DMS53 (cell line): ENCODE results near the gene STAB2.

ENCODE experiments used
- DNase-seq: peaks from one replicate; lab custom pipeline; 2025; lab: John Stamatoyannopoulos, UW

The STAB2 gene

GRCh38 chr12:103588680-103589079, 1.6 kb downstream of the STAB2 start:
- no peak for DNase-seq

GRCh38 chr12:103589517-103589916, 2.4 kb downstream of the STAB2 start:
- DNase-seq = no peak

DNA sequence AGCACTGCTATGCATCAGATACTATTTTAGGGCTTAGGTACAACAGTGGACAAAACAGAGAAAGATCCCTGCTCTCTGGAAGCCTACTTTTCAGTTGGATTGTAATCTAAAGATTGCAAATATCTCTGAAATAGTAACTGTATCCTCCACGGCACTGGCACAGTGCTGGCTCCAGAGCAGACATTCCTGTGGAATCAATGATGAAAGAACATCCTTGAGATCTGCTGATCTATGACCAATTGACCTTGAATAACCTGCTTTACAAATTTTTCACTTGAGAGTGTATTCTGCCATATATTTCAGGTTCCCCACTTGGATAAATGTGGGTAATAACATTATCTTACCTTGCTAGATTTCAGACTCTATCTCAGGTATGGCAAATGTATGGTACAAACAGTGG, 3.2 kb downstream of the STAB2 start:
- no peak for DNase-seq

GRCh38 chr12:103596981-103597380, 9.9 kb downstream of the STAB2 start:
- no peak for DNase-seq

DNA sequence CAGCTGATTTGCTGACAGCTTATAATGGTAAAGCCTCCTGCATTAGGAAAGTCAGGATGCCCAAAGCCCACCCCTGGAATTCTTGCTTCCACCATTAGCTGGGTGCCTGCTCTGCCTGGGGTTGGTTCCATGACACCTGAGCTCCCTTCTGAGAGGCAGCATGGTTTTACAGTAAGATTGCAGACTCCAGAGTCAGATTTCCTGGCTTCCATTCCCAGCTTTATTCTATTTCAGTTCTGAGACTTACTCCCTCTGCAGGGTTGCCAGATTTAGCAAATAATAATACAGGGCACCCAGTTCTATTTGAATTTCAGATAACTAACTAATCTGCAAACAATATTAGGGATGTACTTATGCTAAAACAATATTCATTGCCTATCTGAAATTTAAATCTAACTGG, 12.2 kb downstream of the STAB2 start:
- DNase-seq = no peak

- DNase-seq = no peak
Observed at GRCh38 chr12:103600967-103601728, 14.1 kb downstream of the STAB2 start.

- DNase-seq = no peak
Observed at GRCh38 chr12:103620395-103620794, 33.3 kb downstream of the STAB2 start.

- no peak for DNase-seq
Observed at GRCh38 chr12:103623716-103624115, 36.6 kb downstream of the STAB2 start.

- DNase-seq = peak; percentile 98
Observed at GRCh38 chr12:103626498-103626897, 39.4 kb downstream of the STAB2 start.

DNA sequence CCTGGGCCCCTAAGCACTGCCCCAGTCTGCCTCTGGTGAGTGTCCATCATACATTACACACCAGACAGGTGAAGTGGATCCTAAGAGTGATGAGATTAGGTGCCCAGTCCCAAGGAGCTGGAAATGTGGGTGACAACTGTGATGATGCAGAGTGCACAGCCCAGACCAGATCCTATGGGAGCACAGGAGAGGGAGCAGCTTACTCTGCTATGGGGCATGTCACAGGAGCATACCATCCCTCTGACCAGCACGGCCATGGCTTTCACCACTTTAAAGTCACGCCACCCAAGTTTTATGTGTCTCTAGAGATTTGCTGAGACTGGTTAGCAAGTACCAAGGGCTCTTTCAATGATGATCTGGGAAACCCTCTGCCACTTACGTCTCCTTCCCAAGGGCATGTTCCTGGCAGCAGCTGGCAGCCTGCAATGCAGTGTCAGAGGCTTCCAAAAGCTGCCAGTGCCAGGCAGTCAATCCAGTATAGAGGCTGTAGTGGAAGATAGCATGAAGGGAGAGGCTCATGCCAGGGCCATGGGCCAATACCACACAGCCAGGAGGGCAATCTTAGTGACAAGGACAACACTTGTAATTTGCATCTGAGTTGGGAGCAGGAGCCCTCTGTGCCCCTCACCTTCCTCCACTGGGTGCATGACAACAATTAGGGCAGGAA, 40.2 kb downstream of the STAB2 start:
- DNase-seq = no peak

GRCh38 chr12:103632554-103633216, 45.6 kb downstream of the STAB2 start:
- peak; percentile 92 for DNase-seq

- DNase-seq = no peak
Observed at GRCh38 chr12:103634732-103635131, 47.7 kb downstream of the STAB2 start.

DNA sequence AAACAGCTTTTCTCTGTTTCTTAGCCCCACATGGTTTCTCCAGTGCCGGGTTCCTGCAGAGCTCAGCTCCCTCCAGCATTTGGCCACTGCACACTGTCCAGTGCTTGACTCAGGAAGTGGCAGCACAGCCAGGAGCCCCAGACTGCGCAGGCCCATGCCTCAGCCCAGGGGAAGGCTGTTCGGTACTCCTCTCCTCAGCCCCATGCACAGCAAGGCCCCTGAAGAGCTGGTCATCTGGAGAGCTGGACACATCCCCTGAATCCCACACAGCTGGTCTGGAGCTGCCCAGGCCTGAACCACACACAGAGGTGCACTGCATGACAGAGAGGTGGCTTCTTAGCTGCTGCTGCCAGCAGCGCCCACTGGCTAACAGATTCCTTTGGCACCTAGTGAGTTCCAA, 48.3 kb downstream of the STAB2 start:
- DNase-seq = no peak

GRCh38 chr12:103637021-103637420, 49.9 kb downstream of the STAB2 start:
- no peak for DNase-seq

DNA sequence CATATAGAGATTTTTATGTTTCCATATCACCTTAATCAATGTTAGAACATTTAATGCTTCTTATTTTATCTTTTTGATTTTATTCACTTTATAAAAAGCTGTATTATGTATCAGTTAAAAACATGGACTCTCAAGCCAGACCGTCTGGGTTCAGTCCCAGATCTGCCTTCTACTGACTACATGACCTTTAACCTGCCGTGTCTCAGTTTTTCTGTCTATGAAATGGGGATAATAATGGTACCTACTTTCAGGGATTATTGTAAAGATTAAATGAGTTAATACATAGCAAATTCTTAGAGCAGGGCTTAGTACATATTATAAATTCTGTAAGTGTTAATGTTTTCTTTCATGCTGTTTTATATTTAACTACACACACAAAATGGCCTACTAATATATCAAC, 50.4 kb downstream of the STAB2 start:
- no peak for DNase-seq

DNA sequence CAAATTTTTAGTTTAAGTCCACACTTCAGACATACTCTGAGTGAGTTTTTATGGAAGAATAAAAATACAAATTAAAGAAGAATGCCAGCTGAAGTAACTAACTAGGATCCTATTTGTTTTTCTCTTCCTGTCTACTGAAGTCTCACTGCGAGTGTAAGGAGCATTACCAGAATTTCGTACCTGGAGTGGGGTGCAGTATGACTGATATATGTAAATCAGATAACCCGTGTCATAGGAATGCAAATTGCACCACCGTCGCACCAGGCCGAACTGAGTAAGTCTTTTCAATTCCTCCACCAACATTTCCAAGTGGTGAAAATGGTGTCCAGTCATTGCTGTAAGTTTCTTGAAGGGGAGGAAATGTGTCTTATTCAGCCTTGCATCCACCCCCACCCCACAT, 52.9 kb downstream of the STAB2 start:
- DNase-seq = no peak

DNA sequence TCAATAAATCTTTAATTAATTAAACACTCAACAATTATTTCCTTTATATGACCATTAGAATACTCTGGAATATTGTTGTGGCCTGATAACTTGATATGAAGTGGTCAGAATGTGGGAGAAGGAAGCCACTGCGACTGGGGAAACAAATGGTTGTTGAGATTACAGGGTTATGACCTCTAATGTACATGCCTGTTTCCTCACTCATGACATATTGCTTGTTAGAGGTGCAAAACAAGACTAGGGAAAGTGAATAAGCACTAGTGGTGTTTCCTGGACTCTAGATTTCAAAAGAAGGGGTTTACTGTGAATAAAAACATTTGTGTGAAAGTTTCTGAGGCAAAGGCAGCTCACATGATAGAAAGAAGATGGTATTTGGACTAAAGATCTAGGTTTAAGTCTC, 53.3 kb downstream of the STAB2 start:
- DNase-seq = no peak

- no peak for DNase-seq
Observed at GRCh38 chr12:103640831-103641230, 53.8 kb downstream of the STAB2 start.

DNA sequence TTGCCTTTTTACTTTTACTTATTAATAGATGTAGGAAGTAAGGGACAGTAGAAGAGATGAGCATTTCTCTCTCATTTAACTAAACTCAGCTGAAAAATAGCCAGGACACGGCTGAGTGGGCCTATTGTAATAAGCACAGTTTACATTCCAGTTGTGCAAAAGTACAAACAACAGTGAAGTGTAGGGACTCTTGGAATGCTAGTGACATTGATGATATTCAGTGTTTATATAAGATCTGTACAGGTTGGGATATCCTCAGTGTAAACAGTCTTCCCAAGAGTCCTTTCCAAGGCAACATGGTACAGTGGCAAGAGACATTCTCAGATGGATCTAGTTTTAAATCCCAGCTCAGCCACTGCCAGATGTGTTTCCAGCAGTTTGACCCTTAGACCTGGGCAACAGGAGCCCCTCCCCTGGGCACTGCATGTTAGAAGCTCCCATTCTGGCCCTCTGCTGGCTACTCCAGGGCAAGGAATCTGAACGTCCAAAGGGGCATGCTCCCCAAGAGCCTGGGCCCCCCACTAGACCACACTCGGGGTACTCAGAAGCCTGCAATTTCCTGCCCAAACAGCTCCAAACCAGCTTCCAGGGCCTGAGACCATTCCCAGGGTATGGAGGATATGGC, 55.3 kb downstream of the STAB2 start:
- DNase-seq = peak; percentile 49

- DNase-seq = no peak
Observed at GRCh38 chr12:103645202-103645601, 58.1 kb downstream of the STAB2 start.

DNA sequence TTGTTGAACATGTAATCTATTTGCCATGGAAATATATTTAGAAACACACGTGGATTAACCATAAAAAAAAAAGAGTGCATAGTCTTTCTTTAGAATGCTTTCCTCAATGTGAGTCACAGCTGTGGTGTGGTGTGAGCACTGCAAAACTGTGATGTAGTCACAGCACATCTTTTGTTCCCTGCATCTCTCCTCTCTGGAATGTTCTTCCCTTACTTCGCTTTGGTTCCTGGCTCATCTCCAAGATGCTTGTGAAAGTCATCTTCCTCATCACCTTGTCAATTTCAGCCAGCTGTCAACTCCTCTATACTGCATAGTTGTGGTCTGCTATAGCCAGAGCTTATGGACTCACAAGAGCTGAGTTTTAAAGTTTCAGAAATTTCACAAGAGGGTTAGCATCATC, 60.2 kb downstream of the STAB2 start:
- DNase-seq = no peak

- peak; percentile 48 for DNase-seq
Observed at GRCh38 chr12:103652808-103653207, 65.7 kb downstream of the STAB2 start.
